OCI-LY3 (cell line): ENCODE measurements around the gene BRINP3.
A peak's percentile ranks its signal among the peaks of the same experiment; 100 is the strongest.

ENCODE experiments used
- EZH2phosphoT487 ChIP-seq: fragments of 200-600 bp; shearing (Covaris generic); IDR thresholded peaks from 2 replicates; pipeline ENCODE4 v1.6.1; 2018; ENCODE audit warnings: antibody characterized with exemption, mixed run types, low read depth
- TF ChIP-seq, protein P1 (sequence below): fragments of 200-600, 300-600 bp; sonication (generic); IDR thresholded peaks from 2 replicates; pipeline ENCODE4 v1.5.1; 2014; ENCODE audit warnings: antibody characterized with exemption, low read length, low read depth

DNA sequence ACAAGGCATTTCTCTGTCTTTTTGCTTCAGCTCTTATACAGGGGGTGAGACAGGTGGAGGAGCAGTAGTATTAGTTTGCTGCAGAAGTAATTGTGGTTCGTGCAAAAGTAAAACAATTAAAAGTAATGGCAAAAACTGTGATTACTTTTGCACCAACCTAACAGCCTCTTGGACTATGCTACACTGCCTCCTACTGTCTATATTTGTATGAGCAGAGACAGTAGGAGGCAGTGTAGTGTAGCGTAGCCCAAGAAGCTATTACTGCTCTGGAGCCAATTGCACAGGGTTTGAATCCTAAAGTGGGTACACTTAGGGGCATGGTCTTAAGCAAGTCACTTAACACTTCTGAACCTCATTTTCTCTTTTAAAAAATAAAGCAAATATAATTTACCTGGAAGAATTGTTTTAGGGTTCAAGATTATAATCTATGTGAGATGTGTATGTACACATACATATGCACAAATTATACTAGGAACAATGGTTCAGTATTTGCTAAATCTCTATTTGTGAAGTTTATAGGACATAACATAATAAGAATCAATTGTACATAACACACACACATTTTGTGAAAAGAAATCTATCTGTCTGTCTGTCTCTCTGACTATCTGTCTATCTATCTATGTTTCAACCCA, 103.8 kb downstream of the BRINP3 start:
- TF ChIP-seq, protein P1, sequence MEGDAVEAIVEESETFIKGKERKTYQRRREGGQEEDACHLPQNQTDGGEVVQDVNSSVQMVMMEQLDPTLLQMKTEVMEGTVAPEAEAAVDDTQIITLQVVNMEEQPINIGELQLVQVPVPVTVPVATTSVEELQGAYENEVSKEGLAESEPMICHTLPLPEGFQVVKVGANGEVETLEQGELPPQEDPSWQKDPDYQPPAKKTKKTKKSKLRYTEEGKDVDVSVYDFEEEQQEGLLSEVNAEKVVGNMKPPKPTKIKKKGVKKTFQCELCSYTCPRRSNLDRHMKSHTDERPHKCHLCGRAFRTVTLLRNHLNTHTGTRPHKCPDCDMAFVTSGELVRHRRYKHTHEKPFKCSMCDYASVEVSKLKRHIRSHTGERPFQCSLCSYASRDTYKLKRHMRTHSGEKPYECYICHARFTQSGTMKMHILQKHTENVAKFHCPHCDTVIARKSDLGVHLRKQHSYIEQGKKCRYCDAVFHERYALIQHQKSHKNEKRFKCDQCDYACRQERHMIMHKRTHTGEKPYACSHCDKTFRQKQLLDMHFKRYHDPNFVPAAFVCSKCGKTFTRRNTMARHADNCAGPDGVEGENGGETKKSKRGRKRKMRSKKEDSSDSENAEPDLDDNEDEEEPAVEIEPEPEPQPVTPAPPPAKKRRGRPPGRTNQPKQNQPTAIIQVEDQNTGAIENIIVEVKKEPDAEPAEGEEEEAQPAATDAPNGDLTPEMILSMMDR, result peak; percentile 93
- no peak for TF ChIP-seq EZH2phosphoT487
